ENCODE measurements around the gene UNC5C. TPM values are rescaled to one million over a fixed set of nuclear protein-coding genes. Genes with fewer than 3 reads are reported as not detected.
"Not testable (repeated sequence)": the region's sequence is repeated elsewhere in the genome, so short reads cannot be mapped to it uniquely, and the experiment has no call there.

The UNC5C gene
- total RNA-seq, 4 donors from 2014 or later, result 1.7 to 2.4 (median 2.0) TPM

GRCh38 chr4:95153182-95153581 lies 395.6 kb downstream of the UNC5C start:
- TF ChIP-seq POLR2AphosphoS5 (IDR thresholded peaks at IDR 0.05) (no peak), EP300 (IDR thresholded peaks at IDR 0.05) (no peak), CTCF (IDR thresholded peaks at IDR 0.05) (no peak), POLR2A (IDR thresholded peaks at IDR 0.05; ENCODE audit: low read depth) (no peak)
- peaks cover 0 to 5% (median 2%) of the 10 kb centered on the region in 4 donors for H3K36me3 ChIP-seq
- H3K4me3 ChIP-seq, result no peak overlapping the region
- intact Hi-C loops (cut with DNase I), result no loop called here
- WGBS, result 82% methylated on average over 5 of the region's 5 CpGs
- no peaks in the 10 kb centered on the region for H3K9me3 ChIP-seq
- H3K27me3 ChIP-seq, result no peaks in the 10 kb centered on the region
- no peak for DNase-seq (ENCODE audit: extremely low spot score)
- H3K4me1 ChIP-seq, result no peaks in the 10 kb centered on the region
- H3K27ac ChIP-seq (replicated peaks in 1 of 4), result no peak overlapping the region

GRCh38 chr4:95151255-95151654 lies 397.5 kb downstream of the UNC5C start:
- DNase-seq (ENCODE audit: extremely low spot score), result no peak
- intact Hi-C loops (cut with DNase I), result no loop called here
- Histone ChIP-seq H3K27ac (replicated peaks in 1 of 4) (no peak overlapping the region), H3K4me1 (no peaks in the 10 kb centered on the region), H3K36me3 (peaks cover 0 to 5% (median 2%) of the 10 kb centered on the region in 4 donors), H3K9me3 (no peaks in the 10 kb centered on the region), H3K4me3 (no peak overlapping the region), H3K27me3 (no peaks in the 10 kb centered on the region)
- WGBS, result 93% methylated on average over 3 of the region's 3 CpGs
- no peak for TF ChIP-seq POLR2A (IDR thresholded peaks at IDR 0.05; ENCODE audit: low read depth)
- no peak for TF ChIP-seq EP300 (IDR thresholded peaks at IDR 0.05)
- no peak for TF ChIP-seq POLR2AphosphoS5 (IDR thresholded peaks at IDR 0.05)
- no peak for TF ChIP-seq CTCF (IDR thresholded peaks at IDR 0.05)

GRCh38 chr4:95142932-95143331 lies 405.8 kb downstream of the UNC5C start:
- no peak for DNase-seq (ENCODE audit: extremely low spot score)
- Histone ChIP-seq H3K27me3 (no peaks in the 10 kb centered on the region), H3K4me3 (no peak overlapping the region), H3K27ac (replicated peaks in 1 of 4) (no peak overlapping the region), H3K36me3 (peaks cover 0 to 11% (median 4%) of the 10 kb centered on the region in 4 donors), H3K9me3 (peaks cover 0 to 7% (median 0%) of the 10 kb centered on the region in 4 donors), H3K4me1 (no peaks in the 10 kb centered on the region)
- intact Hi-C loops (cut with DNase I), result no loop called here
- no peak for TF ChIP-seq POLR2AphosphoS5 (IDR thresholded peaks at IDR 0.05)
- no peak for TF ChIP-seq CTCF (IDR thresholded peaks at IDR 0.05)
- no peak for TF ChIP-seq EP300 (IDR thresholded peaks at IDR 0.05)
- no peak for TF ChIP-seq POLR2A (IDR thresholded peaks at IDR 0.05; ENCODE audit: low read depth)
- whole genome bisulfite sequencing, result 92% methylated on average over 4 of the region's 4 CpGs

- TF ChIP-seq POLR2AphosphoS5 (IDR thresholded peaks at IDR 0.05) (no peak), EP300 (IDR thresholded peaks at IDR 0.05) (no peak), POLR2A (IDR thresholded peaks at IDR 0.05; ENCODE audit: low read depth) (no peak), CTCF (IDR thresholded peaks at IDR 0.05) (no peak)
- intact Hi-C loops (cut with DNase I), result no loop called here
- Histone ChIP-seq H3K36me3 (peaks cover 0 to 11% (median 4%) of the 10 kb centered on the region in 4 donors), H3K27ac (replicated peaks in 1 of 4) (no peak overlapping the region), H3K27me3 (no peaks in the 10 kb centered on the region), H3K4me1 (no peaks in the 10 kb centered on the region), H3K4me3 (no peak overlapping the region), H3K9me3 (peaks cover 0 to 7% (median 0%) of the 10 kb centered on the region in 4 donors)
- 81% methylated on average over 5 of the region's 5 CpGs for WGBS
- DNase-seq (ENCODE audit: extremely low spot score), result no peak
Measured at GRCh38 chr4:95141361-95141760, 407.4 kb downstream of the UNC5C start.

GRCh38 chr4:95139424-95139823 lies 409.3 kb downstream of the UNC5C start:
- DNase-seq (ENCODE audit: extremely low spot score); H3K27me3 ChIP-seq; intact Hi-C loops (cut with DNase I); H3K9me3 ChIP-seq; H3K4me1 ChIP-seq; H3K4me3 ChIP-seq; H3K27ac ChIP-seq (replicated peaks in 1 of 4): not testable (repeated sequence)
- WGBS, result 96% methylated on average over 10 of the region's 14 CpGs
- peaks cover 0 to 11% (median 4%) of the 10 kb centered on the region in 4 donors for H3K36me3 ChIP-seq

- peaks cover 0 to 14% (median 0%) of the 10 kb centered on the region in 4 donors for H3K36me3 ChIP-seq
- H3K27ac ChIP-seq (replicated peaks in 1 of 4); H3K27me3 ChIP-seq; intact Hi-C loops (cut with DNase I); H3K4me3 ChIP-seq; DNase-seq (ENCODE audit: extremely low spot score); H3K4me1 ChIP-seq; H3K9me3 ChIP-seq: not testable (repeated sequence)
- WGBS, result 96% methylated on average over 4 of the region's 4 CpGs
Measured at GRCh38 chr4:95134016-95134415, 414.8 kb downstream of the UNC5C start.
